ENCODE data around the gene SRSF3.

- TF ChIP-seq POLR2A (IDR thresholded peaks at IDR 0.05) (no peak), CTCF (IDR thresholded peaks at IDR 0.05) (no peak), POLR2AphosphoS5 (IDR thresholded peaks at IDR 0.05) (no peak)
Measured at GRCh38 chr6:36613200-36613995, 19.2 kb downstream of the SRSF3 start.

All from upper lobe of left lung (tissue), 4 donors.